NK-92 (cell line): Measurements from ENCODE around the gene SOX18.

Experiments
- DNase-seq: peaks from one replicate; lab custom pipeline; 2025; ENCODE audit not compliant: unreplicated experiment; lab: John Stamatoyannopoulos, UW

Gene SOX18

GRCh38 chr20:64039293-64040160 lies 9.9 kb downstream of the SOX18 start:
- no peak for DNase-seq

- DNase-seq: no peak
Measured at GRCh38 chr20:64038565-64039292, 10.7 kb downstream of the SOX18 start.

GRCh38 chr20:64038224-64038564 lies 11.2 kb downstream of the SOX18 start:
- no peak for DNase-seq

DNA sequence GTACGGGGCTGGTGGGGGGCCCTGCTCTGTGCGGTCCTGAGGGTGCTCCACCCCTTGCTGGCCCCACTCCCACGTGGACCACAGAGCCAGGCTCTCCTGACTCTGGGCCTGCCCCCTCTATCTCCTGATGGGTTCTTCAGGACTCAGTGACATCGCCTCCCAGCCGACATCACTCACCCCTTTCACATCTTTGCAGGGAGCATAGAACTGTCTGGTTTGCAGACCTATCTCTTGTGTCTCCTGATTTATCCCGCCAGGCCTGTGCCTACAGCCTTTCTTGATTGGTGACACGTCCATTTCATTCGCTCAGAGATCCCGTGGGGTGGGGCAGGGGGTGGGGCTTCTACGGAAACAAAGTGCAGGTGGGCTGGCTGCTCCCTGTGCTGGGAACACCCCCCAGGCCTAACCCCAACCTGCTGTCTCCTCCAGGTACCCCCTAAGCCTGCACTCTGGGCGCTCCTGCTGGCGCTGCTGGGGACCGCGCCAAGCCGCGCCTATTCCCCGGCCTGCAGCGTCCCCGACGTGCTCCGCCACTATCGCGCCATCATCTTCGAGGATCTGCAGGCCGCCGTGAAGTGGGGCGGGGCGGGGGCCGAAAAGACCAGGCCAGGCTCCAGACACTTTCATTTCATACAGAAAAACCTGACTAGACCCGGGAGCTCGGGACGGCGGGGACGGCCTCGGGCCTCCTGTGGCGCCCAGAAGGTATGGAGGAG lies 11.8 kb downstream of the SOX18 start:
- no peak for DNase-seq

GRCh38 chr20:64037199-64037497 lies 12.3 kb downstream of the SOX18 start:
- DNase-seq: no peak

DNA sequence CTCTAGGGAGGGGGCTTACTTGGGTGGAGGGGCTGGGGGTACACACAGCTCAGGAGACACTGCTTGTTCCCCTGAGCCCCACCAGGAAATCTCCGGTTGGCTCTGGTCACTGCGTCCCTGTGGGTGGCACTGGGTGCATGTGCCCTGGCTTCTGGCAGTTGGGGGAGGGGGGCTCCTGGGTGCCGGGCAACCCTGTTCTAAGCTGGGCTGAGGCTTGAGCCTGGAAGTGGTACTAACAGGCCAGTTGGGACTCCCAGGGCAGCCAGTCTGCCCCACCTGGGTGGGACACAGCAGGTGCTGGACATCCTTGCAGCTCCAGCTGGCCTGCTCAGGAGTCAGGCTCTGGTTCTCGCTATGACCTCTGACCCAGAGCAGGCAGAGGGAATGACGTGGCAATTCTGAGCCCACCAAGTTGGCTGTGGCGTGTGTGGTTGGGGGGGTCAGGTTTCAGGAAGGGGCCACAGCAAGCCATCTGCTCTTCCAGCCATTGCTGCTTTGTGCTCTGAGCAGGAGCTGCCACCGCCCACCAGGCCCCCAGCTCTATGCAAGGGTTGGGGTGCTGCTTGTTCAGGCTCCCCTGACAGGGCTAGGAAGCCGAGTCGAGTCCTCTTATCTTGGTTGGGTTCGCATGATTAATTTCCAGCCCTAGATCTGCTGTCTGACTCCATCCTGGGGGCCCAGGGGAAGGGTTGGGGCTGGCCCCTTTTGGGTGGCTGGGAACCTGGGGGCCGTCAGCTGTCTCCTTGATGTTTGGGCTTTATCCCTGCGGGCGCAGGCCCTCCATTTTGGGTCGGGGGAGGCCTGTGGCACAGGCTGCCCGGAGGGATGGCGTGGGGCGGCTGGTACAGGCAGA lies 12.9 kb downstream of the SOX18 start:
- DNase-seq: no peak

- no peak for DNase-seq
Measured at GRCh38 chr20:64035933-64036345, 13.5 kb downstream of the SOX18 start, which contains the start of gene C20orf204. Gene C20orf204 (plus strand): TSS chr20:64036182. CDS start chr20:64036324, 142 bp downstream.

DNA sequence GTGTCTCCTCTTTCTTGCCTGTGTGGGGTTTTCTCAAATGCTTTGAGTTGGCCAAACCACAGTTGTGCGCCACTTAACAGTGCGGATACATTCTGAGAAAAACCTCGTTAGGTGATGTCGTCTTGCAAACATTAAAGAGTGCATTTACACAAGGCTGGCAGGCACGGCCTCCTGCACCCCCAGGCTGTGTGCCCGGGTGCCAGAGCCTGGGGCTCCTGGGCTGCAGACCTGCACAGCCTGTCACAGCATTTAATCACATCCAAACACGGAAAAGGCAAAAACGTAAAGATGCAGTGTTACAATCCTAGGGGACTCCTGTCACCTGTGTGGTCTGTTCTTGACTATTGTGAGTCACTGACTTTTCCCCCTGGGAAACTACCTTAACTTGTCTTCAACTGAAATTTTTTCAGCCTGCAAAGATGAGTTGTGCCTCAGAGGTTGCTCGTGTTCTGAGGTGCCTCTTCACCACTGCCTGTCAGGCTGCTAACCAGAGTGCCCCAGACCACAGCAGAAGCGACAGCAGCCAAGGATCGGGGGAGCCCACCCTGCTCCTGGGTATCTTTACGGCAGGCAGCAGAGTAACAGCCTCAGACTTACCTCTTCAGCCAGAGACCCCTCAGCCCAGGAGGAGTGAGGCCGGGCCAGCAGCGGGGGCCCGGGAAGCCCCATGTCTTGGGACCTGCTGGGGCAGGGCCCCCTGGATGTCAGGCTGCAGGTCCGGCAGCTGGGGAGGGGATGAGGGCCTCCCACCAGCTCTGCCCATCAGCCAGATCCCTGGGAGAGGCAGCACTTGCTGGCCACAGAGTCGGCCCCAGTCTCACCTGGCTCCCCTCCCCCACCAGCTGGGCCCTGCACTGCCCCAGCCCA lies 14.1 kb downstream of the SOX18 start:
- DNase-seq: no peak

DNA sequence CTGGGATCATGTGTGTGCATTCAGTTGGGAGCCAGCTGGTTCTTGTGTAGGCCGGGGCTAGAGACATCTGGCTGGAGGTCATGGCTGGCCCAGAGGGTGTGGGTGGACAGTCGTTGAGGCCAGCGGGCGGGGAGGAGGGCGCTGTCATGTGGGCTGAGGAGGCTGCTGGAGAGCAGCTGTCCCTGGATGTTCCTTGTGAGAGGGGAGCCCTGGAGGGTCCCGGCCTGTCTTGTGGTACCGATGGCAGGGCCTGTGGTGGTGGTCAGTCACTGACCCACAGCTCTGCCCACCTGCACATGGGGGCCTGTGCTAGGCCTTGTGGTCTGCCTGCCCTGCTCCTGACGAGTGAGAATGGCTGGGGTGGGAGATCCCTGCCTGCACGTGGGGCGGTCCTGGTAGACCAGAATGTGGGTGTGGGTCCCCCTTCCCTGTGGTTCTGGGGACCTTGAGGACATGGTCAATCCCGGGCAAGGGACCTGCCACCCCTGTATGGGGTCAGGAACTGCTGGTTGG lies 15.4 kb downstream of the SOX18 start:
- no peak for DNase-seq

DNA sequence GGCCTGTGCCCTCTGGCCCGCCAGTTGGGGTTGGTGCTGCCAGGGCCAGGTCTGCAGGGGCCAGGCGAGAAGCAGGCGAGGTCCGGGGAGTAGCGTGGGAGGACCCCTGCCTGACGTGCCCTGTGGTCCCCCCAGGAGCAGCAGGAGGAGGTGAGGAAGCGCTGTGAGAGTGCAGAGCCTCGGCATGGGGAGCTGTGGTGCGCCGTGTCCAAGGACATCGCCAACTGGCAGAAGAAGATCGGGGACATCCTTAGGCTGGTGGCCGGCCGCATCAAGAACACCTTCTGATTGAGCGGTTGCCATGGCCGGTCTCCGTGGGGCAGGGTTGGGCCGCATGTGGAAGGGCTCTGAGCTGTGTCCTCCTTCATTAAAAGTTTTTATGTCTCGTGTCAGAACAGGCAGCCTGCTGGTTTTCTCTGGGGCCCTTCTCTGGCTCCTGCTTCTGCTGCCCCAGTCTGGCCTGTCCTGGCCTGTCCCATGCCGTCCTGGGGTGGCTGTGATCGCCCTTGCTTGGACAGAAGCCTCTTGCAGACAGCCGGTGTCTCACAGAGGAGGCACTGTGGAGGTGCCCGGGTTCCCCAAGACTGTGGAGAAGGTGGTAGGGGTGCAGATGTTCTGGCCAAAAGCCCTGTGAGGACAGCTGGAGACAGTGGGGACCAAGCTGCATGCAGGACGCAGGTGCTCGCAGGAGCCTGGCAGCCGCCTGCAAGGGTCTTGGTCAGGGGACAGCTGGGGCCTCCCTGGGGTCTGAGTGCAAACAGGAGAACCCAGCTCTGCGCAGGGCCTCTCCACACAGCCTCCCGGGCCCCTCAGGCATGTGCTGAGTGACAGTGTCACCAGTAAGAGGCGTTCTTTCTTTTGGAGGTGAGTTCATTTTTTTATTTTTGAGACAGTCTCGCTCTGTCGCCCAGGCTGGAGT lies 16.5 kb downstream of the SOX18 start:
- DNase-seq: no peak

- no peak for DNase-seq
Measured at GRCh38 chr20:64031822-64032314, 17.6 kb downstream of the SOX18 start.

DNA sequence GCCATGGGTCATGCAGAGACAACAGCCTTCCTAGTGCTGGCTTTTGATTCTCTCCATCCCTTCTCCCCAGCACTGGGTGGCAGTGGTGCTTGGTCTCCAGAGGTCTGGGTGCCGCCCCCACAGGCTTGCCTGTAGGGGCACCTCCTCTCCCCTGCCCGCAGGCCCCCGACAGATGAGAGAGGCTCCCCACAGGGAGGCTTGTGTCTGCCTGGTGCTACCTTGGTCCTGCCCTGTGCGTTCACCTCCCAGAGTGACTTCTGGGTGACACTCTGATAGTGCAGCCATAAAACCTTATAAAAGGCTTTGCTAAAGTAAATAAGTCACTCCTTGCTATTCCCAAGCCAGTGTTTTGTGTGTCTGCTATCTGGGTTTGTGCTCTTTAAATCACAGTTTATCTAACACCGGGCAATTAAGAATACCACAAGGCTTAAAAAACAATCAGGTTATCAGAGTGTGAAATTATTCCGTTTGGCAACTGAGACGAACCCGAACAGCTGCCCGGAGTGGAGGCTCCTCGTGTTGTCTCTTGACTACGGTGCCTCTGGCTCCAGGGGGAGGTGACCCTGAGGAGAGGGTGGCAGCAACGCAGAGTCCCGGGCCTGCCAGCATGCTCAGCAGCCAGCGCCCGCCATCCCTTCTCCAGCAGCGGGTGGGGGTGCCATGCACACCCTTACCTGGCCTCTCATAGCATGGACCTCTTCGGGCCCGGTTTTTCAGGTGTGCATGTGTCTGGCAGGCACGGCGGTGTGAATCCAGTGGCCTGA lies 18.9 kb downstream of the SOX18 start:
- no peak for DNase-seq

DNA sequence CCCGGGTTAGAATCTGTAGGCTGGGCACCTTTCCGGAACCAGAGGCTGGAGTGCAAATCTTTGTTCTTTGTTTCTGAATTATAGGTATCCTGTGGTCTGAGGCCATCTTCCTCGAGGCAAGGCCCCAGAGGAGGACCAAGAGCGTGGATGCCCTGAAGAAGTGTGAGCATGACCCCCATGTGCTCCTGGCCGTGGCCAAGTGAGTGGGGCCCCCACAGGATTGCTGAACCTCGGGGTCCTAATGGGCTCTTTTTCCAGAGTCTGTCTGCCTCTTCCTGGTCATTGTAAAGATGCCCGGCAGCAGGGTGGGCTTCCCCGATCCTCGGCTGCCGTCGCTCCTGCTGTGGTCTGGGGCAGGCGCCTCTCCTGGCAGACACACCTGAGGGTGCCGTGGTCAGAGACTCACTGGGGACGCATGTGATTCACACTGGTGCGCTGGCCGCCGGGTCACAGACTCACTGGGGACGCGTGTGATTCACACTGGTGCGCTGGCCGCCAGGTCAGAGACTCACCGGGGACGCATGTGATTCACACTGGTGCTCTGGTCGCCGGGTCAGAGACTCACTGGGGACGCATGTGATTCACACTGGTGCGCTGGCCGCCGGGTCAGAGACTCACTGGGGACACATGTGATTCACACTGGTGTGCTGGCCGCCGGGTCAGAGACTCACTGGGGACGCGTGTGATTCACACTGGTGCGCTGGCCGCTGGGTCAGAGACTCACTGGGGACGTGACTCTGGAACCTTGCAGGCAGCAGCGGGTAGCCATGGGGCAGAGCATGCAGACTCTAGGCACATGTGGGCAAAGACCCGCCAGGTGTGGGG lies 19.9 kb downstream of the SOX18 start:
- no peak for DNase-seq

DNA sequence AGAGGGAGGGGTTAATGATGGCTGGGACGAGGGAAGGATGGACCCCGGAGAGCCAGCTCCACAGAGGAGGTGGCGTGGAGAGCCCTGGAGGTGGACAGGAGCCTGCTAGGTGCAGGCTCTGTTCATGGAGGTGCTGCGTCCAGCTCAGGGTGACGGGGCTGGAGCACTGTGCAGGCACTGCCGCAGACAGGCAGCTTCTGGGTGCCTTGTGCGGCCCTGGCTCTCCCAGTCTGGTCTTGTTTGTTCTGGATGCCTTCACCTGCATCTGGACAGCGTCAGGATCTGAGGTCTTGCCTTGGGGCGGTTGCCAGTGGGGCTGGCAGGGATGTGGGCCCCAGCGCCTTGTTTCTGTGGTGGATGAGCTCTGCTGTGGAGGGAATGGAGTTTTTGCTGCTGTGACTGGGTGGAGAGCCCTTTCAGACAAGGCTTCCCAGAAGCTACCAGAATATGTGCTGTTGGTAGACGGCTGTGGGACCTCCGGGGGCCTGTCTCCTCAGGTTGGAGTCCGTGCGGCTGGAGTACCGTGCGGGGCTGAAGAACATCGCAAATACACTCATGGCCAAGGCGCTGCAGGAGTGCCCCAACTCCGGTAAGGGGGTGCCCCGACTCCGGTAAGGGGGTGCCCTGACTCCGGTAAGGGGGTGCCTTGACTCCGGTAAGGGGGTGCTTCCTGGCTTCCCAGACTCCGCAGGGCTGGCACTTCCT lies 21.3 kb downstream of the SOX18 start:
- no peak for DNase-seq

DNA sequence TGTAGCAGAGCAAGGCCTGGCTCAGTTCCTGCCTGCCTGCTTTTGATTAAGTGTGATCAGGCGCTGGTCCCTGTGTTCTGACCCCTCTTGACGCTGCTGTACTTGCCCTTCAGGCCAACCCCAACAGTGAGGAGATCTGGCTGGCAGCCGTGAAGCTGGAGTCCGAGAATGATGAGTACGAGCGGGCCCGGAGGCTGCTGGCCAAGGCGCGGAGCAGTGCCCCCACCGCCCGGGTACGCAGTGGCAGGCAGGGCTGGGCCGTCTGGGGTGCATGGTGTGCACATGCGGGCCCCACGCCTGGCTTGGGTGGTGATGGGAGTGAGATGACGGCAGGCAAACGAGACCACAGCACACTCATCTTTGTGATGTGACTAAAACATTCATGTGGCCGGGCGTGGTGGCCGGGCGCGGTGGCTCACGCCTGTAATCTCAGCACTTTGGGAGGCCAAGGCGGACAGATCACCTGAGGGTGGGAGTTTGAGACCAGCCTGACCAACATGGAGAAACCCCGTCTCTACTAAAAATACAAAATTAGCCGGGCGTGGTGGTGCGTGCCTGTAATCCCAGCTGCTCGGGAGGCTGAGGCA lies 23.5 kb downstream of the SOX18 start:
- DNase-seq: no peak
